CD4-positive, alpha-beta T cell (primary cell): ENCODE results near the gene ACHE. TPM values are rescaled to one million over a fixed set of nuclear protein-coding genes. Genes with fewer than 3 reads are reported as not detected.

Experiments
- ATAC-seq: fragments of 200-7000 bp; cut with Tn5 transposase; one replicate; pipeline ENCODE4 v1.10.0; 2022; ENCODE audit warnings: mild to moderate bottlenecking; ENCODE audit not compliant: poor library complexity
- CTCF ChIA-PET: fragments of 350-600 bp; sonication (Branson Sonifier 250); formaldehyde crosslinking; loops from one replicate; lab custom pipeline; 2021; ENCODE audit warnings: antibody characterized with exemption, inconsistent platforms; lab: Charles Lee
- POLR2A ChIA-PET: fragments of 350-600 bp; sonication (Branson Sonifier 250); formaldehyde crosslinking; loops from one replicate; lab custom pipeline; 2021; ENCODE audit warnings: antibody characterized with exemption, inconsistent platforms; lab: Charles Lee
- DNase-seq, 14 experiments: peaks; one replicate each; pipeline ENCODE4 v3.0.0-alpha.2; 2013 to 2020; ENCODE audit warnings: mixed read lengths in 2 of 14
- H3K27ac ChIP-seq, 2 donors: one replicate each; pipeline versions ENCODE4 v1.5.1 to v1.7.0; 2013; ENCODE audit warnings: low read length in 2 of 2, low read depth in 1 of 2, mild to moderate bottlenecking in 1 of 2
- H3K27me3 ChIP-seq, 2 experiments: 1 replicate in 1 of 2; 2 replicates in 1 of 2; pipeline versions ENCODE4 v1.6.1 to v1.7.0; 2013; ENCODE audit warnings: low read length in 2 of 2, control low read depth in 1 of 2, mild to moderate bottlenecking in 1 of 2, moderate library complexity in 1 of 2; ENCODE audit not compliant: insufficient read depth in 2 of 2, control insufficient read depth in 1 of 2
- H3K36me3 ChIP-seq: one replicate; pipeline ENCODE4 v1.6.1; 2013; ENCODE audit warnings: low read length, control low read depth; ENCODE audit not compliant: insufficient read depth
- H3K4me1 ChIP-seq: one replicate; pipeline ENCODE4 v1.6.1; 2013; ENCODE audit warnings: low read length, control low read depth; ENCODE audit not compliant: insufficient read depth
- H3K4me3 ChIP-seq: one replicate; pipeline ENCODE4 v1.5.1; 2013; ENCODE audit warnings: mild to moderate bottlenecking, low read length, moderate library complexity
- H3K9me3 ChIP-seq, 2 experiments: 1 replicate in 1 of 2; 2 replicates in 1 of 2; pipeline versions ENCODE4 v1.6.1 to v1.7.0; 2013; ENCODE audit warnings: low read length in 2 of 2, mild to moderate bottlenecking in 2 of 2, control low read depth in 1 of 2, moderate library complexity in 1 of 2; ENCODE audit not compliant: control insufficient read depth in 1 of 2, insufficient read depth in 1 of 2
- H3K27ac Mint-ChIP-seq: one replicate; pipeline ENCODE4 v1.8.0; 2020; ENCODE audit warnings: mixed read lengths
- H3K27me3 Mint-ChIP-seq: one replicate; pipeline ENCODE4 v1.8.0; 2021; ENCODE audit warnings: mixed read lengths
- H3K36me3 Mint-ChIP-seq: one replicate; pipeline ENCODE4 v1.8.0; 2021; ENCODE audit warnings: low read depth, mixed read lengths
- H3K4me1 Mint-ChIP-seq: one replicate; pipeline ENCODE4 v1.8.0; 2021; ENCODE audit warnings: low read depth, mixed read lengths
- H3K4me3 Mint-ChIP-seq: one replicate; pipeline ENCODE4 v1.8.0; 2020; ENCODE audit warnings: mild to moderate bottlenecking, mixed read lengths
- H3K9me3 Mint-ChIP-seq: one replicate; pipeline ENCODE4 v1.8.0; 2020; ENCODE audit warnings: mixed read lengths
- intact Hi-C, 2 experiments: fragments of 100-400 bp; cut with DNase I in 1 of 2; cut with micrococcal nuclease in 1 of 2; formaldehyde crosslinking; loops; one replicate each; pipeline versions ENCODE4 v1.15.1 to v1.9.0; 2023 to 2025; cut with DNase I, micrococcal nuclease
- total RNA-seq, 174 experiments: library from RNA in 2 of 174; stranded (reverse) in 2 of 174; gene quantifications; one replicate each; pipeline ENCODE4 v1.2.3 and lab custom pipeline; 2021 to 2026
- TF ChIP-seq, protein P1 (sequence below): fragments of 200-600 bp; IDR thresholded peaks from one replicate; pipeline ENCODE4 v1.8.0; 2022; ENCODE audit warnings: antibody characterized with exemption, mild to moderate bottlenecking

The ACHE gene
- total RNA-seq, 2 experiments from 2014 or later, result 0.14 to 0.22 TPM

GRCh38 chr7:100854146-100854895 is 41.4 kb downstream of the ACHE start:
- Mint-ChIP-seq H3K4me1 (peaks cover 23% of the 10 kb centered on the region), H3K36me3 (peaks cover 40% of the 10 kb centered on the region), H3K4me3 (peak overlapping the region; percentile 95), H3K9me3 (no peaks in the 10 kb centered on the region), H3K27ac (no peak overlapping the region), H3K27me3 (no peaks in the 10 kb centered on the region)
- no peaks in the 10 kb centered on the region for H3K9me3 ChIP-seq
- intact Hi-C loops, result loop anchor here in 1 of 2 experiments (10.0 kb wide), 1 partner anchor 380 kb away; the partner anchor contains the start of gene TSC22D4
- H3K27ac ChIP-seq, result no peak overlapping the region
- TF ChIP-seq, protein P1, sequence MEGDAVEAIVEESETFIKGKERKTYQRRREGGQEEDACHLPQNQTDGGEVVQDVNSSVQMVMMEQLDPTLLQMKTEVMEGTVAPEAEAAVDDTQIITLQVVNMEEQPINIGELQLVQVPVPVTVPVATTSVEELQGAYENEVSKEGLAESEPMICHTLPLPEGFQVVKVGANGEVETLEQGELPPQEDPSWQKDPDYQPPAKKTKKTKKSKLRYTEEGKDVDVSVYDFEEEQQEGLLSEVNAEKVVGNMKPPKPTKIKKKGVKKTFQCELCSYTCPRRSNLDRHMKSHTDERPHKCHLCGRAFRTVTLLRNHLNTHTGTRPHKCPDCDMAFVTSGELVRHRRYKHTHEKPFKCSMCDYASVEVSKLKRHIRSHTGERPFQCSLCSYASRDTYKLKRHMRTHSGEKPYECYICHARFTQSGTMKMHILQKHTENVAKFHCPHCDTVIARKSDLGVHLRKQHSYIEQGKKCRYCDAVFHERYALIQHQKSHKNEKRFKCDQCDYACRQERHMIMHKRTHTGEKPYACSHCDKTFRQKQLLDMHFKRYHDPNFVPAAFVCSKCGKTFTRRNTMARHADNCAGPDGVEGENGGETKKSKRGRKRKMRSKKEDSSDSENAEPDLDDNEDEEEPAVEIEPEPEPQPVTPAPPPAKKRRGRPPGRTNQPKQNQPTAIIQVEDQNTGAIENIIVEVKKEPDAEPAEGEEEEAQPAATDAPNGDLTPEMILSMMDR, result no peak
- no peak overlapping the region for H3K4me3 ChIP-seq
- peaks cover 30% of the 10 kb centered on the region for H3K4me1 ChIP-seq
- ChIA-PET CTCF (interaction anchor here (1.7 kb wide), 1 partner anchor 163 kb away, joined by 3 read pairs; no protein-coding TSS in a partner anchor), POLR2A (interaction anchor here (0.7 to 4.8 kb wide), 3 partner anchors 21 to 35 kb away, joined by 3 to 47 read pairs (median 17); partner anchors contain the start of genes SRRT and UFSP1)
- ATAC-seq (no peak), DNase-seq (peak in 1 of 14 experiments; percentile 26)
- H3K27me3 ChIP-seq, result no peaks in the 10 kb centered on the region
- H3K36me3 ChIP-seq, result peaks cover 20% of the 10 kb centered on the region

- peaks cover 10% of the 10 kb centered on the region for H3K36me3 ChIP-seq
- peak within 1 kb of the TSS; percentile 72 for H3K4me3 ChIP-seq
- POLR2A ChIA-PET, result interaction anchor here (0.7 to 4.8 kb wide), 20 partner anchors 14 to 1352 kb away, joined by 3 to 47 read pairs (median 4); partner anchors contain the start of genes FBXO24, LRCH4, MOSPD3 and POP7
- Mint-ChIP-seq H3K27ac (peak within 1 kb of the TSS; percentile 91), H3K27me3 (no peaks in the 10 kb centered on the region), H3K4me1 (peaks cover 23% of the 10 kb centered on the region), H3K9me3 (no peaks in the 10 kb centered on the region), H3K4me3 (peak within 1 kb of the TSS; percentile 95), H3K36me3 (peaks cover 29% of the 10 kb centered on the region)
- peaks cover 30% of the 10 kb centered on the region for H3K4me1 ChIP-seq
- intact Hi-C loops, result loop anchor here (1.0 to 10.0 kb wide), 6 partner anchors 22 to 377 kb away; partner anchors contain the start of gene TSC22D4 (in 2 of the 2)
- CTCF ChIA-PET, result interaction anchor here (0.7 to 3.2 kb wide), 14 partner anchors 15 to 293 kb away, joined by 3 to 25 read pairs (median 3); partner anchors contain the start of genes POP7, SRRT and UFSP1
- TF ChIP-seq, protein P1, result peak; percentile 96
- peak within 1 kb of the TSS; percentile 36 to 62 for H3K27ac ChIP-seq
- peak; percentile 68 to 92 (median 82) for DNase-seq
- no peaks in the 10 kb centered on the region for H3K27me3 ChIP-seq
- no peaks in the 10 kb centered on the region for H3K9me3 ChIP-seq
- peak; percentile 91 for ATAC-seq
Observed at GRCh38 chr7:100852048-100852872, 43.4 kb downstream of the ACHE start, which contains the start of gene SLC12A9. Gene SLC12A9, plus strand, starts transcription at chr7:100852713. Its CDS starts 1,485 bp downstream, at chr7:100854198.

- H3K4me1 Mint-ChIP-seq, result peaks cover 7% of the 10 kb centered on the region
- POLR2A ChIA-PET, result no interaction called here
- Histone ChIP-seq H3K27ac (no peak overlapping the region), H3K4me1 (peaks cover 11% of the 10 kb centered on the region), H3K36me3 (no peaks in the 10 kb centered on the region), H3K27me3 (no peaks in the 10 kb centered on the region), H3K9me3 (no peaks in the 10 kb centered on the region), H3K4me3 (no peak overlapping the region)
- H3K27me3 Mint-ChIP-seq, result no peaks in the 10 kb centered on the region
- no peak overlapping the region for H3K27ac Mint-ChIP-seq
- intact Hi-C loops, result no loop called here
- no peaks in the 10 kb centered on the region for H3K9me3 Mint-ChIP-seq
- peak overlapping the region; percentile 11 for H3K4me3 Mint-ChIP-seq
- peaks cover 6% of the 10 kb centered on the region for H3K36me3 Mint-ChIP-seq
- CTCF ChIA-PET, result no interaction called here
- no peak for ATAC-seq
- no peak for DNase-seq
- TF ChIP-seq, protein P1, result no peak
Observed at GRCh38 chr7:100847360-100847759, 48.3 kb downstream of the ACHE start.
